Testis (tissue), 3 donors: Measurements from ENCODE around the gene DCAKD. TPM values are rescaled to one million over a fixed set of nuclear protein-coding genes. Genes with fewer than 3 reads are reported as not detected.

Source experiments
- DNase-seq: peaks from one replicate; pipeline ENCODE4 v3.0.0-alpha.2; 2019
- H3K27ac ChIP-seq, 2 donors: fragments of 200-600 bp; sonication (generic); one replicate each; pipeline ENCODE4 v1.5.1; 2019
- H3K27me3 ChIP-seq: fragments of 200-600 bp; sonication (generic); one replicate; pipeline ENCODE4 v1.5.1; 2019
- H3K36me3 ChIP-seq: fragments of 200-600 bp; sonication (generic); one replicate; pipeline ENCODE4 v1.5.1; 2017; ENCODE audit warnings: low read depth; ENCODE audit errors: missing control alignments
- H3K4me1 ChIP-seq: fragments of 200-600 bp; sonication (generic); one replicate; pipeline ENCODE4 v1.5.1; 2019
- H3K4me3 ChIP-seq, 2 donors: fragments of 200-600 bp; sonication (generic); one replicate each; pipeline ENCODE4 v1.5.1; 2017 to 2019
- H3K9me3 ChIP-seq: fragments of 200-600 bp; sonication (generic); one replicate; pipeline ENCODE4 v1.5.1; 2017
- POLR2A ChIP-seq: fragments of 450-650 bp; IDR thresholded peaks from one replicate; pipeline ENCODE4 v1.6.1; 2017; ENCODE audit warnings: antibody characterized with exemption, mild to moderate bottlenecking, moderate library complexity
- WGBS, 2 donors: methylation state at CpG; one replicate each; pipeline ENCODE4 v1.1.5; 2018; 5-methylcytosine and 5-hydroxymethylcytosine counted together
- intact Hi-C: fragments of 100-400 bp; cut with DNase I; formaldehyde crosslinking; loops from one replicate; pipeline ENCODE4 v1.15.1; 2023; ENCODE audit warnings: low total_unique reads
- polyA plus RNA-seq: library from polyadenylated mRNA; stranded (reverse); fragments of 350-450 nt; fragmentation: Illumina TruSeq; extraction: RNeasy Lipid Tissue Mini Kit (QIAGEN cat#74804); gene quantifications from one replicate; pipeline ENCODE4 v1.2.3, GENCODE V29; 2014; ENCODE audit warnings: low read depth, low replicate concordance; ENCODE audit not compliant: insufficient read depth
- total RNA-seq, 2 donors: library from RNA; depleted of rRNA; stranded (reverse); fragments of >200 nt; gene quantifications; one replicate each; pipeline ENCODE4 v1.2.3, GENCODE V29; 2016
- TF ChIP-seq, protein P1 (sequence below), 3 experiments: fragments of 450-650 bp in 2 of 3; fragments of 200-600 bp in 1 of 3; sonication (generic) in 1 of 3; IDR thresholded peaks; one replicate each; pipeline ENCODE4 v1.5.1; 2016 to 2019; ENCODE audit warnings: antibody characterized with exemption in 3 of 3, mild to moderate bottlenecking in 2 of 3, moderate library complexity in 1 of 3

The DCAKD gene
- total and polyA plus RNA-seq, 3 donors from 2014 or later, result 33.2 to 72.5 (median 63.1) TPM

DNA sequence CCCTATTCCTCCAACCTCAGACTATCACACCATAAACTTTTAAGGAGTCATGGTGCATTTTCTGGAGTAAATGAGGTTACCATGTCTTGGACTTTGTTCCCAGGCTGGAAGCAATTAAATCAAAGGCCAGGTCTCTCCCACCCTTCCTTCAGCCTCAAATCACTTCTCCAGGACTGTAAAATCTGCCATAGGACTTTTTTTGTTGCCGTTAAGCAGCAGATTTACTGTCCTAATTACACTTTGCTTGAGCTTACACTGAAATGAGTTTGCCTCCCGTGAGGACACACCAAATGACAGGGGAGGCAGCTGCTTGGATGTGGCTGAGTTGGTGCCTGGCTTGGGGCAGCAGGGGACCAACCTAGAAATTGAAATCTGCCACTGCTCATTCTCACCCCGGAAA lies 14.7 kb downstream of the DCAKD start:
- WGBS, 2 donors, result 57 to 78% methylated on average over 3 of the region's 3 CpGs
- no peak for TF ChIP-seq POLR2A
- TF ChIP-seq, protein P1, sequence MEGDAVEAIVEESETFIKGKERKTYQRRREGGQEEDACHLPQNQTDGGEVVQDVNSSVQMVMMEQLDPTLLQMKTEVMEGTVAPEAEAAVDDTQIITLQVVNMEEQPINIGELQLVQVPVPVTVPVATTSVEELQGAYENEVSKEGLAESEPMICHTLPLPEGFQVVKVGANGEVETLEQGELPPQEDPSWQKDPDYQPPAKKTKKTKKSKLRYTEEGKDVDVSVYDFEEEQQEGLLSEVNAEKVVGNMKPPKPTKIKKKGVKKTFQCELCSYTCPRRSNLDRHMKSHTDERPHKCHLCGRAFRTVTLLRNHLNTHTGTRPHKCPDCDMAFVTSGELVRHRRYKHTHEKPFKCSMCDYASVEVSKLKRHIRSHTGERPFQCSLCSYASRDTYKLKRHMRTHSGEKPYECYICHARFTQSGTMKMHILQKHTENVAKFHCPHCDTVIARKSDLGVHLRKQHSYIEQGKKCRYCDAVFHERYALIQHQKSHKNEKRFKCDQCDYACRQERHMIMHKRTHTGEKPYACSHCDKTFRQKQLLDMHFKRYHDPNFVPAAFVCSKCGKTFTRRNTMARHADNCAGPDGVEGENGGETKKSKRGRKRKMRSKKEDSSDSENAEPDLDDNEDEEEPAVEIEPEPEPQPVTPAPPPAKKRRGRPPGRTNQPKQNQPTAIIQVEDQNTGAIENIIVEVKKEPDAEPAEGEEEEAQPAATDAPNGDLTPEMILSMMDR (IDR thresholded peaks at IDR 0.05), result no peak
- Histone ChIP-seq H3K36me3 (no peaks in the 10 kb centered on the region), H3K27me3 (no peaks in the 10 kb centered on the region), H3K9me3 (no peaks in the 10 kb centered on the region), H3K4me1 (peaks cover 16% of the 10 kb centered on the region), H3K27ac (no peak overlapping the region), H3K4me3 (no peak overlapping the region)
- DNase-seq, result no peak
- intact Hi-C loops, result no loop called here

DNA sequence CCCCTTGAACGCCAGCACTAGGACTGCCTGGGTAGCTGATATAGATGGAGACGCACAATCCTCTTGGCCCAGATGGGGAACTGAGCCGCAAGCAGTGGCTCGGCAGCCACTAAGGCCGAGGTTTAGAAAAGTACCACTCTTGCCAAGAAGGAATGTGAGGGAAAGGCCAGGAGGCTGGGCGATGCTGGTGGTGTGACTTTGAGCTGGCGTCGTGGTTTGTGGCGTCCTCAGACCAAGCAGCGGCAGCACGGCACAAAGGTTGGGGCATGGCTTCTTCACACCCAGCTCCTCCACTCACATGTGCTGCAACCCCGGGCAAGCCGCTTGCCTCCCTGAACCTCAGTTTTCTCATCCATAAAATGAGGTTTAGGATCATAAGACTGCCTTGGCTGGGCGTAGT lies 15.6 kb downstream of the DCAKD start:
- Histone ChIP-seq H3K27ac (no peak overlapping the region), H3K4me1 (peaks cover 17% of the 10 kb centered on the region), H3K4me3 (no peak overlapping the region), H3K9me3 (no peaks in the 10 kb centered on the region), H3K27me3 (no peaks in the 10 kb centered on the region), H3K36me3 (no peaks in the 10 kb centered on the region)
- no peak for DNase-seq
- 96 to 97% methylated on average over 14 of the region's 14 CpGs for WGBS, 2 donors
- intact Hi-C loops, result no loop called here
- TF ChIP-seq, protein P1 (IDR thresholded peaks at IDR 0.05), result no peak

DNA sequence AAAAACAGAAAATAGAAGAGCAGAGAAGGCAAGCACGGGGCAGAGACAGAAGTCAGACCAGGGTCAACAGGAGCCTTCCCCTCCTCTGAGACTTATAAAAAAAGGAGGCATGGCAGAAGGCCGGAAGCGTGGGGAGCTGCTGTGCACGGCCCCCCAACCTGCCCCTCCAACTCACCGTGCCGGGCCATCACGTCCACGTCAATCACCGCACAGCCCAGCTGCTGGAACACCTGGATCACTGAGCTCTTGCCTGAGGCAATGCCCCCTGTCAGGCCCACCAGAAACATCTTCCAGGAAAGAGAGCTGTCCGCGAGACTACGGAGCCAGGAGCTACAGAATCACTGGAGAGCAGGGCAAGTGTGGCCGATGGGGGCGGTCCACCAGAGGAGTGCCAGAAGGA lies 16.8 kb downstream of the DCAKD start:
- Histone ChIP-seq H3K36me3 (no peaks in the 10 kb centered on the region), H3K4me1 (peaks cover 24% of the 10 kb centered on the region), H3K27me3 (no peaks in the 10 kb centered on the region), H3K9me3 (no peaks in the 10 kb centered on the region), H3K4me3 (no peak overlapping the region), H3K27ac (no peak overlapping the region)
- 91 to 93% methylated on average over 11 to 14 of the region's 14 CpGs for WGBS, 2 donors
- DNase-seq, result no peak
- intact Hi-C loops, result no loop called here
- TF ChIP-seq, protein P1 (IDR thresholded peaks at IDR 0.05), result no peak
- no peak for TF ChIP-seq POLR2A

DNA sequence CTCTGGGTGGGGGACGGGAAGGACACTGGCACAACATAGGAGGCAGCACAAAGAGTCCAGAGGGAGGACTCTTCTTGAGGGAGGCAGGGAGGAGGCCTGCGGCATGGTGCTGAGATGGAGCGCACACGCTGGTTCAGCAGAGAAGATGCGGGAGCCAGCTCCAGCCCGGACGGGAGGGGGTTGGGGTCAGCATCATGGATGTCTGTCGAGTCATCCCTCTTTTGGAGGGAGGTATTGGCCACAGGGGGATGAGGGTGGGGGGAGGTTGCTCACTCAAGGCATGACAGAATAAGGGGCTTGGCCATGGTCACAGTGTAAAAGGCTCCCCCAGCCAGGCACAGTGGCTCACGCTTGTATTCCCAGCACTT lies 19.3 kb downstream of the DCAKD start:
- Histone ChIP-seq H3K4me3 (no peak overlapping the region), H3K36me3 (no peaks in the 10 kb centered on the region), H3K4me1 (peaks cover 12% of the 10 kb centered on the region), H3K27ac (no peak overlapping the region), H3K9me3 (no peaks in the 10 kb centered on the region), H3K27me3 (no peaks in the 10 kb centered on the region)
- 84 to 94% methylated on average over 9 of the region's 9 CpGs for WGBS, 2 donors
- no peak for DNase-seq
- no peak for TF ChIP-seq POLR2A
- TF ChIP-seq, protein P1 (IDR thresholded peaks at IDR 0.05), result no peak
- intact Hi-C loops, result no loop called here

DNA sequence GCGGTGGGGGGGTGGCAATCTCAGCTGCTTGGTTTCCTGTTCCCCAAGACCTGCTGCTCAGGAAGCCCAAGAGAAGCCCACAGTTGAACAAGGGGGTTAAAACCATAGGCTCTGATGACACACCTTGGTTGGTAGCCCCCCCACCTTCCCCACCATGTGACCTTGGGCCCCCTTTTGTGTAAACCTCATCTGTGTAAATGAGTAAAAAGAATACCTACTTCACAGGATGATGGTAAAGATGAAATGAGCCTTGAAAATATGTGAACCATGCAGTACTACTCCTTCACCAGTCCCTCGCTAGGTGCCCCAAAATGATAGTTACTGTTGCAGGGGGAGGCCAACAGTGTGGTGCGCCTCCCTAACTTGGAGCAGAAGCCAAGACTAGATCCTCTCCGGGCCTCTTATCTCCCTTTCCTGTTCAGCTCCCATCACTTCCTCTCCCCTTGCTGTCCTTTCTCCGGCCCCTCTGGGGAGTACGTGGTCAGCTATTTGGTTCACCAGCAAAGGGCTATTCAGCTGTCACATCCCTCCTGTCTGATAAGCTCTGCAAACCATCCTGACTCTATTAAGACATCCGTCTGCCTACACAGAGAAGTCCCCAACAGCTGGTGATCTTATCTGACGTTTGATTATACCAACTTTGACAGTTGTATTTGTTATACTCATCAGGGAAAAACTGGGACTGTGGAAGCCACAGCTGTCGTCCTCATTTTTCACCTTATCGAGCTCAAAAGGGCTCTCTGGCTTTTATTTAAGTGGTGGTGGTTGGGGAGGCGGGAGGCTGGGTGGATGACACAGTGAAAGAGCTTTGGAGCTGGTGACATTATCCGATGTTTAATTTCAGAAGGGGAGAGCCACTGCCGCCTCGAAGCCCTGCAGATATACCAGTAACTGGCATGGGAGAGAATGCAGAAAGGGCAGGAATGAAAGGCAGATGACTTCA lies 19.9 kb downstream of the DCAKD start:
- WGBS, 2 donors, result 63 to 67% methylated on average over 14 of the region's 14 CpGs
- DNase-seq, result no peak
- H3K4me3 ChIP-seq, result no peak overlapping the region
- H3K36me3 ChIP-seq, result no peaks in the 10 kb centered on the region
- H3K27ac ChIP-seq, result no peak overlapping the region
- no peaks in the 10 kb centered on the region for H3K9me3 ChIP-seq
- TF ChIP-seq, protein P1 (IDR thresholded peaks at IDR 0.05), result no peak
- no peak for TF ChIP-seq POLR2A
- intact Hi-C loops, result no loop called here
- peaks cover 12% of the 10 kb centered on the region for H3K4me1 ChIP-seq
- H3K27me3 ChIP-seq, result no peaks in the 10 kb centered on the region
